Stimulated activated CD4-positive, alpha-beta T cell treated with anti-CD3 and anti-CD28 coated beads, Interleukin-15, amount 100 ng/mL, for 1 hour (primary cell): ENCODE data around the gene BLACAT1.
A peak's percentile ranks its signal among the peaks of the same experiment; 100 is the strongest.
"Not testable (repeated sequence)": the region's sequence is repeated elsewhere in the genome, so short reads cannot be mapped to it uniquely, and the experiment has no call there.

Experiments used
- DNase-seq, 2 donors: peaks; one replicate each; pipeline ENCODE4 v3.0.0-alpha.2; 2020; ENCODE audit warnings: low read depth in 1 of 2, low spot score in 1 of 2

Gene BLACAT1

DNA sequence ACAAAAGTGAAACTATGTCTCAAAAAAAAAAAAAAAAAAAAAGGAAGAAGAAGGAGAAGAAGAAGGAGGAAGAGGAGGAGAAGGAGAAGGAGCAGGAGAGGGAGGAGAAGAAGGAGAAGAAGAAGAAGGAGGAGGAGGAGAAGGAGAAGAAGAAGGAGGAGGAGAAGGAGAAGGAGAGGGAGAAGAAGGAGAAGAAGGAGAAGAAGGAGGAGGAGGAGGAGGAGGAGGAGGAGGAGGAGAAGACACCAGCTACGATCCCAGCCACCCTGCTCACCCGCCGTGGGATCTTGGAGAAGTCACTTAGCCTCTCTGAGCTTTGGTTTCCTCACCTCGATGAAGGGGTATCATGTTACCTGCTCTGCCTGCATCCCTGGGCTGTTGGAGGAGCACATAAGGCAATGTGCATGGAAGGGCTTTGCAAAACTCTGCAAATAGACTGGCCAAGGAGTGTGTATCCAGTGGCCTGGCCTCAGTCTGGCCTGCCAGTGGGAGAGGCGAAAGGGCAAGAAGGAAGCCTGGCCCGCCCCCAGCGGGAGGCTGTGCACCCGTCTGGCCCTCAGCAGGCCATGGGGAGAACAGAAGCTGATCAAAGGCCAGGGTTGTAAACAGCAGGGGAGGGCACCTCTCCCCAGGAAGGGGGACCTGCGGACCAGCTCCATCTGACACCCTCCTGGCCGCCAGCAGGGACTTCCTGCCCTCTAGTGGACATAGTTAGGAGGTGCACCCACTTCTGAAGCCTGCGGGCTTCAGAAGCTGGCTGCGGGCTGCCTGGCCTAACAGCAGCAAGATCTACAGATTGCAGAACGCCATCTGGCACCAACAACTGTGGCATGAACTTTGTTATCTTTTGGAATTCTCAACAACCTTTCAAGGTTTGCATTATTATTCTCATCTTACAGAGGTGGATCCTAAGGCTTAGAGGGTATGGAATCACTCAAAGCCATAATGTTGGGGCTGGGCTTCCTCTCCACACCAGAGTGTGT, 29.4 kb upstream of the BLACAT1 start:
- DNase-seq = peak; percentile 23 to 27

DNA sequence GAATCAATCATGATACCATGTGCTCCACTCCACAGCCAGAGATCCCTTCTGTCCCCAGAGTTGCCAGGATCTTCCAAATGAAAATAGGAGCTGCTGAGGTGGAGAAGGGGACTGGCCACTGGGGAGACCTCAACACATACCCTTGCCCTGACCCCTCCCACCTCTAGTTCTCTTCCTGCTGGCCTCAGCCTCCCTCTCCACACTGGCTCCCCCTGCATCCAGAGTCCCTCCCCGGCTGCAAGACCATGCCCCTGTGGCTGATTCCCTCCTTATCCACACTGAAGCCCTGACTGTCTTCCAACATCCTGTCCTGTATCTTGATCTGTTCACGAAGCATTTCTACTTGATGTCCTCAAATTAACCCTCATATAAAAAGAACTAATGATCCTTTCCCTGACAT, 27.5 kb upstream of the BLACAT1 start:
- DNase-seq = no peak

DNA sequence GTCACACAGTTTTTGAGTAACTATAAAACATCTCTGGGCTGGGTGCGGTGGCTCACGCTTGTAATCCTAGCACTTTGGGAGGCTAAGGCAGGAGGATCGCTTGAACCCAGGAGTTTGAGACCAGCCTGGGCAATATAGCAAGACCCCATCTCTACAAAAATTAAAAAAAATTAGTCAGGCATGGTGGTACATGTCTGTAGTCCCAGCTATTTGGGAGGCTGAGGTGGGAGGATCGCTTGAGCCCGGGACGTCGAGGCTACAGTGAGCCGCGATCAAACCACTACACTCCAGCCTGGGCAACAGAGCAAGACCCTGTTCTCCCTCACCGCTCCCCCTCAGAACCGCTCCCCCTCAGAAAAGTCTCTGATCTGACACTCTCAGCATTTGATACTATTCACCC, 26.7 kb upstream of the BLACAT1 start:
- DNase-seq = not testable (repeated sequence)

DNA sequence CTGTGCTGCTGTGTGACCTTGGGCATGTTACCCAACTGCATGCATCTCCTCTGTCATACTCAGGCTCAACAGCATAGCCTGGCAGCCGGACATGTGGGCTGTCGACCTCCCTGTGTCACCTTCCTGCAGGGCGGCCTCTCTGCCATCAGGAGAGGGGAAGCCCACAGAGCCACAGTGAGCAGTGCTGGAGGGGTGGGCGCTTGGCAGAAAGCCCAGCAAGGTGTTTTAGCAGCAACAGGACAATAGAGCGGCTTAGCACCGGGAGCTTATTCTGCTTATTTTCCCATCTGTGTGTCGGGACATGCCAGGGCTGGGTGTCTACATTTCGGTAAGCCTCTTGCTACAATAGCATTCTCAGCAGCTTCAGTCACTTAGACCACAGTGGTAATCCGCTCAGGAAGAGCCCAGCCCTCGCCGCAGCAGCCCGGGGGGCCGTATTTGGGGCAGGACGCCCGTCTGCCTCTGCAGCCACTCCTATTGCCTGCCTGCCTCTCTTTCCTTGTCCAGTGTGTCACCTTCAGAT, 25.8 kb upstream of the BLACAT1 start:
- DNase-seq = no peak

DNA sequence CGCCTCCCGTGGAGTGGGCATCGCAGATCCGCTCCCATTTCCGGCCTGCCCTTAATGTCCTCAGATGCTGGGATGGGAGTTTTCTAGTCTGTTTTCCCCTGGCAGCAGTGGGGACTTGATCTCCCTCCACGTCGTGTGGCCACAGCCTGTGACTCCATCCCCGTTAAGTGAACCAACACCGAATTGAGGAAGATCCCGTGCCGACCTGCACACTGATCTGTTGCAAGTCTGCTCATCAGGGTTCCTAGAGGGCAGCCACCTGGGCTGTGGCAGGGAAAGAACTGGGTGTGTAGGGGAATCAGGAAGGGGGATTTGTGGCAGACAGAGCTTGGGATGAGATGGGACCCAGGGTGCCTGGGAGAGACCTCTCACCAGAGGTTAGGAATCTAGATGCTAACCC, 25.4 kb upstream of the BLACAT1 start:
- DNase-seq = no peak

DNA sequence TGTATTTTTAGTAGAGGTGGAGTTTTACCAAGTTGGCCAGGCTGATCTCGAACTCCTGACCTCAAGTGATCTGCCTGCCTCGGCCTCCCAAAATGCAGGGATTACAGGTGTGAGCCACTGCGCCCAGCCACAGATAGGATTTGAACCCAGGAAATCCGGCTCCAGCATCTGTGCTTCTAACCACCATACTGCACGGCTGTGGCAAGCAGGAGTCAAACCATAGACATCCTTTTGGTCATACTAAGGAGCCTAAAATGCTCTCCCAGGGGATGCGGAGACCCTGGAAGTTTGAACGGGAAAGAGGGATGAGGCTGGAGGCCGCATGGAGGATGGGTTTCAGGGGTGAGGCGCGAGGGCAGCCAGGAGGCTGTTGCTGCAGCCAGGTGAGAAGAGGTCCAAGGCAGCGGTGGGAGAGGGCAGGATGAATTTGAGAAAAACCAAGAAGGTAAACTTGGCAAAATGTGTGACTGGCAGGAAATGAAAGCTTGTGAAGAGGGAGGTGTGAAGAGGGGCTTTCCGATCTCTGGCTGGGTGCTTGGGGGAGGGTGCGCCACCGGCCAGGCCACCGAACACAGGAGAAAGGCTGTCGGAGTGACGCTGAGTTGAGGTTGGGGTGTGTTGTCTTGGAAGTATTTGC, 24.6 kb upstream of the BLACAT1 start:
- DNase-seq = peak; percentile 16 to 36

DNA sequence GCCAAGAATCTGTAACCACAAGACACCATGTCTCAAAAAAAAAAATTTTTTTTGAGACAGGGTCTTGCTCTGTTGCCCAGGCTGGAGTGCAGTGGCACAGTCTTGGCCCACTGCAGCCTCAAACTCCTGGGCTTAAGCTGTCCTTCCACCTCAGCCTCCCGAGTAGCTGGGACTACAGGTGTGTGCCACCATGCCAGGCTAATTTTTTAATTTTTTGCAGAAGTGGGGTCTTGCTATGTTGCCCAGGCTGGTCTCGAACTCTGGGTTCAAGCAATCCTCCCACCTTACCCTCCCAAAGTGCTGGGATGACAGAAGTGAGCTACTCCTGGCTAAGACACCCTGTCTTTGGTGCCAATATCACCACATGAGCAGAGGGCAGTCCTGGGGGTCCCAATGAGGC, 23.1 kb upstream of the BLACAT1 start:
- not testable (repeated sequence) for DNase-seq

DNA sequence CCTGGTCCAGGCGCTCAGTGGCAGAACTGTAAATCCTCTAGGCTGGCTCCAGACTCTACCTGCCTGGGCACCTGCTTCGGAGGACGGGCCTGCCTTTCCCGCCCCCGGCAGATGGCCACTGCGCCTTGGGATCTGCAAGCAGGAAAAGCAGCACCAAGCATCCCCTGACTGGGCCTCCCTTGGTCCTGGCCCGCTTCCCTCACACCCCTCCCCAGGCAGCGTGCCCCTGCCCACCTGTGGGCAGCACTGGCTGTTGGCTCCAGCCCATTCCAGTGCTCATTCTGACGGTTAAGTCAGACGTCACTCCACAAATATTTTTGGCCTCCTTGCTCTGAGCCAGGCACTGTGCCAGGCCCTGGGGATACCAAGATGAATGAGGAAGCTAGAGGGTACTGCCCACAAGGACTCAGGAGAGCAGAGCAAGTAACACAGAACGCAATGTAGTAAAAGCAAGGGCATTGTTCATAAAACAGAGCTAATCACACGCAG, 22.0 kb upstream of the BLACAT1 start:
- DNase-seq = no peak

DNA sequence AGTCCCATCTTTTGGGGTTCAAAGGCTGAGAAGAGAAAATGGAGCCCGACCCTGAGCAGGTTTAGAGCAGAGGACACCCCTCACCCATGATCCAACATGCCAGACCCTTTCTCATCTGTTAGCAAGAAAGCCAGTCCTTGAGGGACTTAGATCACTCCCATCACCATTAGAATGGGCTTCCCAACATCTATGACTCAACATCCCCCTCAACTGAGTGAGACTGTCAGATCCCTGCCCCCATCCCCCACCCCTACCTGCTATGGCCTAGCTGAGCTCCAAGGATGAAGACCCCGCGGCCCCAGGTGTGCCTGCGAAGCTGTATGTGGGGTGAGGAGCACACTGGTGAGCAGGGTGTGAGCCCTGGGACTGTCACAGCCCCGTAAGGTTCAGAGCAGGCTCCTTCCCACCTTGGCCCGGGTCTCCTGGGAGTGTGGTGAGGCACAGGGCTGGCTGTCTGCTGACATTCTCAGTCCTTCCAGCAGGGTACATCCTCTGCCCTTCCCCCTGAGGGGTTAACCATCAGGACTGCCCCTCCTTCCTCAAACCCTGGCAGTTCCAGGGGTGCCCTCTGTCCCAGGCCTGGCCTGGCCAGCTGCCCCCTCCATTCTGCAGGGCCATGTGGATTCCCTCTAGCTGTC, 21.4 kb upstream of the BLACAT1 start:
- DNase-seq = no peak

DNA sequence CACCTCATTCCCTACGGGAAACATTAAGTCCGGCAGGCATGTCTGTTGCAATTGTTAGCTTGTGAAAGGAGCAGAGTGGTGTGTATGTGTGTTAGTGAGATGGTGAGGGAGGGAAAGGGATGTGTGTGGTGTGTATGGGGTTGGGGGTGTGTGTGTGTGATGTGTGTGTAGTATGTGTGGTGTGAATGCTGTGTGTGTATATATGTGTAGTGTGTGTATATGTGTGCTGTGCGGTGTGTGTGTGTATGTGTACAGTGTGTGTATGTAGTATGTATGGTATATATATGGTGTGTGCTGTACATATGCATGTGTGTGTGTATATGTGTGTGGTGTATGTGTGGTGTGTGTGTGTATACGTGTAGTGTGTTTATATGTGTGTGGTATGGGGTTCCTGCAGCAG, 20.8 kb upstream of the BLACAT1 start:
- DNase-seq = no peak

DNA sequence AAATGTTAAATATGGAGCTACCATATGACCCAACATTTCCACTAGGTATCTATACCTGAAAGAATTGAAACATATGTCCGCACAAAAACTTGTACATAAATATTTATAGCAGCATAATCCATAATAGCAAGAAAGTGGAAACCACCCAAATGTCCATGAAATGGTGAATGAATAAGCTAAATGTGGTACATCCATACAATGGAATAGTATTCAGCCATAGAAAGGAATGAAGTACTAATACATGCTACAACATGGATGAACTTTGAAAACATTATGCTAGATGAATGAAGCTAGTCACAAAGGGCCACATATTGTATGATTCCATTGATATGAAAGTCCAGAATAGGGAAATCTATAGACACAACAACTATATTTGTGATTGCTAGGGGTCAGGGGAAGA, 20.0 kb upstream of the BLACAT1 start:
- DNase-seq = no peak

DNA sequence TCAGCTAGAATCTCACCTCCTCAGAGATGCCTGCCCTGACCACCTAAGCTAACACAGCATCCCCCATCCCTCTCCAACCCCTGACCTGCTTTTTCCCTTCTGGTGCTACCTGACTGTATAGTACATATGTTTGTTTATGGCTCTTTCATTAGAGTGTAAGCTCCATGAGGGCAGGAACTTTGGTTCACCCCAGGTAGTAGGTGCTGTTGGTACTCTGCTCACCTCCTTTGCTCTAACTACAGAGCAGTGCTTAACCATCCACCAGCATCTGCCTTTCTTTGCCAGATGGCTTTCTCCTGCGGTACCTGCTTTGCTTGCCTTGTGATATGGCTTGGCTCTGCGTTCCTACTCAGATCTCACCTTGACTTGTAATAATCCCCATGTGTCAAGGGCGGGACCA, 18.7 kb upstream of the BLACAT1 start:
- DNase-seq = no peak

DNA sequence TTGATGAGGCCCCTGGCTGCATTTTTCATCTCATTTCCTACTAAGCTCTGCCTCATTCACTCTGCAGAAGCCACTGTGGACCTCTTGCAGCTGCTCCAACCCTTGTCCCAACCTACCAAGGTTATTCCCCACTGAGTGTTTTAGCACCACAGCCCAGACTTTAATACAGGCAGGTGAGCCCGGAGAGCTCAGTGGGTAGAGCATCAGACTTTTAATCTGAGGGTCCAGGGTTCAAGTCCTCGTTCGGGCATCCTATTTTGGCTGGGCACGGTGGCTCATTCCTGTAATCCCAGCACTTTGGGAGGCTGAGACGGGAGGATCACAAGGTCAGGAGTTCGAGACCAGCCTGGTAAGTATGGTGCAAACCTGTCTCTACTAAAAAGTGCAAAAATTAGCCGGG, 18.1 kb upstream of the BLACAT1 start:
- no peak for DNase-seq

DNA sequence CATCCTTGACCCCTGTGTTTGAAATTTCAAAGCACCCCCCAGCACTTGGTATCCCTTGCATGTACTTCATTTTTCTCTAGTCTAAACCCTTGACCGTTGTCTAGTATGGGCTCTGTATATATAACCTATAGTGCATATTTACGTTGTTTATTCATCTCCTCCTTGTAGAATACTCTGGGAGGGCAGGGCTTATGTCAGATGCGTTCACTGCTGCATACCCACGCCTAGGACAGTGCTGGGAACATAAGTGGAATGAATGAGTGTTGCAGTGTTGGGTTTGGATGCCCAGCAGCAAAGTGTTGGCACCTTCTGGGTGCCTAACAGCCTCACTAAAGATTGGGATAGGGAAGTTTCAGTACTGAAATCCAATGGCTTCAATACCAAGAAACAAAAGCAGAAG, 17.6 kb upstream of the BLACAT1 start:
- DNase-seq = no peak

DNA sequence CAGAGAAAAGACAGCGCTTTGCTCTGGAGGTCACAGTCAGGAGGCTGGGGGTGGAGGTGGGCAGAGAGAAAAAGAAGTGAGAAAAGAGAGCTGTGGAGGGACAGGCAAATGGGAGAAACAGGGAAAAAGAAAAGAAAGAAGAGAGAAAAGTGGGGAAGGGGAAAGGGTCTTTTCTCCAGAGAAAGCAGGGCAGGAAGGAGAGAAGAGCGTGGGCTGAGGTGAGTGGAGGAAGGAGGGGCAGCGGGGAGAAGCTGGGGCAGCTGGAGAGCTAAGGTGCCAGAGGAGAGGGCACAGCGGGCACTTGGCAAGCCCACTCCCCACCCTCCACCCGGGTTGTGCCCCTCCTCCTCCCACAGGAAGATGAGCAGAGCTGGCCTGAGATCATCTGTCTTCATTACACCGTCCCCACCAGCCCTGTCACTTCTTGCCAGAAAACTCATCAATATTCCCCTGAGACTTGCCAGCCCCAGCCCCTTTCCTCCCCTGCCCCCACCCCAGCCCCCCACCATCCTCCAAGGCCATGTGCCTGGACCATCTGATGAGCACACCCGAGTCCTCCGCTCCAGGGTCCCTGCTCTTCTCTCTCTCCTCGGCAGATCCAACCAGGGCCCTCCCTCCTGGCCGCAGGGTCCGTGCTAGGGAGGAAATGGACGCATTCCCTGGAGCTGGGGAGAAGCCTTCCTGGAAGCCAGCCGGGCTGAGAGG, 17.0 kb upstream of the BLACAT1 start:
- no peak for DNase-seq

DNA sequence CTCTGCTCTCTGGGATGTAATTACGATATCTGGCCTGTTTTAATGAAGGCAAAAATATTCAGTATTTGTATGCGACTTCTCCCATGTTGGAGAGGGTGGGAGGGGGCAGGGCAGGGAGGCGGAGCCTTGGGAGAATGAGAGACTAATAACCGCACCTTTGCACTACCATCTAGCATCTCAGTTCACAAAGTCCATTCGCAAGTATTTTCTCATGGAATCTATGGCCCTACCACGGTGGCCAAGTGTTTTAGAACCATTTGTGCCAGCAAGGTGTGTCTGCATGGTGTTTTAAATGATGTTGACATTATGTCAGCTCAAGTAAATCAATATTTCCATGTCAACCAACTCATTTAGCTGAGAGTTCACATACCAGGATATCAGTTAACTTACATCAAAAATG, 14.3 kb upstream of the BLACAT1 start:
- DNase-seq = no peak

DNA sequence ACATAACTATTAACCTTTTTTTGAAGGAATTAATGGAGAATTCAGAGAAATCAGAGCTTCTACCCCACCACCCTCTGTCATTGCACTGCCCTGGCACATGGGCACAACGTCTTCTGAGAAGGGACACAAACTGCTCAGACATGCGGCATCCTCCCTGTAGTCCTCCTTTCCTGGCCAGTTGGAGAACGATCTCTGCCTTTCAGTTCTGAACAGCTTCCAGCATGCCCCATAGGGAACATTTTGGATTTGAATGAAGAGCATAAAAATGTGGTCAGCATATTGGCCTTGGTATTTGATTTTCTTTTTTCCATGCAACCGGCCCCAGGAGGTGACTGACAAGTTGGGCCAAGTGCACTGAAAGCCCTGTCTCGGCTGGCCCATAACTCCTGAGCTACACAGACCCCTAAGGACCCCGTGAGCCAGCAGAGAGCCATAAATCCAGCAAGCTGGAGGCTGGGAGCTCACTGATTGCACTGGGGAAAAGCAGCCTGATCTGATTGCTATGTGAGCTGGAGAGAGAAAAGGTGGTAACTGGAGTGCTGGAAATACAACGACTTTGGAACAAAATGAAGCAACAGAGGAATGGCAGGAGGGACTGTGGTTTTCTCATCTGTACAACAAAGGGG, 10.9 kb upstream of the BLACAT1 start:
- no peak for DNase-seq

DNA sequence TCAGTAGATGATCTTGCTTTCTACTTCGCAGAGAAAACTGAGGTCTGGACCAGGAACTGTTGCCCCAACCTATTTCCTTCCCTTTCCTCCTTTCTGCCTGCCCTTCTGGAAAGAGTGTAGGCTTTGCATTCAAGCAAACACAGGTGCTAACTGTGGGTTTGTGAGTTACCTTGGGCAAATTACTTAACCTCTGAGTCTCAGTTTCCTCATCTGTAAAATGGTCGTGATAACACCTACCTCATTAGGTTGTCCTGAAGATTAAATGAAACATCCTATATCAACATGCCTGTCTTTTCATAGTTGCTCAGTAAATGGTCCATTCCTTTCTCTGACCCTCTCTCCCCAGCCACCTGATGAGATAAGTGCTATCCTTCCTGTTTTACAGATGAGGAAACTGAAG, 9.5 kb upstream of the BLACAT1 start:
- no peak for DNase-seq

DNA sequence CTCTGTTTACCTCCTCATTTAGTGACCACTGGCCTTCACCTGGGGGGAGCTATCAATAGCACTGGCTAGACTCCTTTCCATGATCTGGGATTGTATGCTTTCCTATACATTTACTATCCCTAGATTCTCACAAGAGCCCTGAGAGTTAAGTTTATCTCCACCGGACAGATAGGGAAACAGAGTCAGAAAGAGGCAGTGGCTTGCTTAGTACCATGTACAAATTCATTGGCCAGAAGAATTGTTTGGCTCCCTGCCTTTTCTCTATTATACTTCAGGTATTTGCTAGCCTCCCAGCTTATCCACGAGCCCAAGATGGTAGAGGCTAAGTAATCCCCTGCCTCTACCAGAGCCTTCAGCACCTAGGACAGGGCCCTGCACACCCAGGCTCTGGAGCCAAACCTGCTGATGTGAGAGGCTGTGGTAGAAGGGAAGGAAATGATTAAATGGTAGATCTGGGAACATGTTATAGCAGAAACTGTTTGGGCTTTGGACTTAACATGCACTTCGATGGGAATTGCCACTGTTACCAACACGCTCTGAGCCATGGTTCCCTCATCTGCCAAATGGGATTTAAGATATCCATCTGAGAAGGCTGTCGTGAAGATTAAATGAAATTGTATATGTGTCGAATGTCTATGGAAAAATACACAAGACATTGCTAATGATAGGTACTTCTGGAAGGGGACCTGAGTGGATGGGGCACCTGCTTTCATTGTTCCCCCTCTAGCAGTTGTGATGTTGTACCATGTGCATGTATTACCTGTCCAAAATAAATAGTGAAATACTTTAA, 3.1 kb upstream of the BLACAT1 start:
- no peak for DNase-seq
